ENCODE results near the gene PRELP.

- no peak for TF ChIP-seq CTCF (IDR thresholded peaks at IDR 0.05)
- no peak for TF ChIP-seq EZH2 (IDR thresholded peaks at IDR 0.05; ENCODE audit: borderline replicate concordance, insufficient read depth, low read depth, low read length, poor library complexity, severe bottlenecking)
Observed at GRCh38 chr1:203524824-203525223, 49.2 kb downstream of the PRELP start.

All from B cell (primary cell).